Loucy (cell line): ENCODE measurements around the gene ILF3.

Experiments
- H2AFZ ChIP-seq: fragments of 200-600 bp; sonication (generic); 2 replicates; pipeline ENCODE4 v1.6.0; 2016; ENCODE audit warnings: antibody characterized with exemption, mild to moderate bottlenecking, low read length, moderate library complexity
- H3F3A ChIP-seq: fragments of 200-600 bp; 2 replicates; pipeline ENCODE4 v1.6.0; 2016; ENCODE audit warnings: antibody characterized with exemption, low read depth, mild to moderate bottlenecking
- H3K27me3 ChIP-seq: fragments of 200-600 bp; sonication (generic); 2 replicates; pipeline ENCODE4 v1.6.1; 2014; ENCODE audit warnings: low read length, mild to moderate bottlenecking; ENCODE audit not compliant: insufficient read depth, poor library complexity, severe bottlenecking
- H3K36me3 ChIP-seq: fragments of 200-600 bp; sonication (generic); 2 replicates; pipeline ENCODE4 v1.6.1; 2016; ENCODE audit warnings: low read length; ENCODE audit not compliant: insufficient read depth
- H3K4me1 ChIP-seq: fragments of 200-600 bp; sonication (generic); 2 replicates; pipeline ENCODE4 v1.5.1; 2014; ENCODE audit warnings: low read length, mild to moderate bottlenecking; ENCODE audit not compliant: insufficient read depth, poor library complexity, severe bottlenecking
- H3K4me2 ChIP-seq: fragments of 200-600 bp; sonication (generic); 2 replicates; pipeline ENCODE4 v1.6.0; 2014; ENCODE audit warnings: antibody characterized with exemption, low read length, low read depth, mild to moderate bottlenecking; ENCODE audit not compliant: poor library complexity, severe bottlenecking
- H3K4me3 ChIP-seq: fragments of 200-600 bp; sonication (generic); 2 replicates; pipeline ENCODE4 v1.5.1; 2014; ENCODE audit warnings: low read length, mild to moderate bottlenecking, mixed read lengths; ENCODE audit not compliant: poor library complexity, severe bottlenecking
- H3K79me2 ChIP-seq: fragments of 200-600 bp; sonication (generic); 2 replicates; pipeline ENCODE4 v1.6.1; 2014; ENCODE audit warnings: low read length; ENCODE audit not compliant: insufficient read depth
- H3K9ac ChIP-seq: fragments of 200-600 bp; sonication (generic); 2 replicates; pipeline ENCODE4 v1.6.0; 2014; ENCODE audit warnings: mild to moderate bottlenecking, low read depth, low read length, moderate library complexity; ENCODE audit not compliant: poor library complexity, severe bottlenecking
- H3K9me2 ChIP-seq: fragments of 200-600 bp; sonication (generic); replicated peaks from 2 replicates; pipeline ENCODE4 v1.6.1; 2016; ENCODE audit warnings: low read depth, low read length, mixed read lengths
- H3K9me3 ChIP-seq: fragments of 200-600 bp; sonication (generic); 2 replicates; pipeline ENCODE4 v1.6.1; 2014; ENCODE audit warnings: mild to moderate bottlenecking, antibody characterized with exemption, low read length, low read depth; ENCODE audit not compliant: insufficient read depth
- H4K20me1 ChIP-seq: fragments of 200-600 bp; sonication (generic); 2 replicates; pipeline ENCODE4 v1.6.0; 2014; ENCODE audit warnings: antibody characterized with exemption, low read length, mild to moderate bottlenecking; ENCODE audit not compliant: insufficient read depth, poor library complexity, severe bottlenecking
- CTCF ChIP-seq: fragments of 200-600 bp; sonication (generic); conservative IDR thresholded peaks from 2 replicates; pipeline ENCODE4 v1.5.1; 2014; ENCODE audit warnings: mild to moderate bottlenecking, antibody characterized with exemption, low read length
- EZH2phosphoT487 ChIP-seq: fragments of 200-600 bp; IDR thresholded peaks from 2 replicates; pipeline ENCODE4 v1.6.1; 2018; ENCODE audit warnings: antibody characterized with exemption, mild to moderate bottlenecking, moderate library complexity, borderline replicate concordance

Gene ILF3

GRCh38 chr19:10636304-10636972 lies 17.7 kb upstream of the ILF3 start:
- H3K36me3 ChIP-seq: peaks cover 43% of the 10 kb centered on the region; the same call in 1 of the 2 replicates
- H3K4me1 ChIP-seq: no peaks in the 10 kb centered on the region
- no peaks in the 10 kb centered on the region for H3F3A ChIP-seq
- no peaks in the 10 kb centered on the region for H3K9me3 ChIP-seq
- no peak overlapping the region for H2AFZ ChIP-seq
- no peak overlapping the region for H3K4me2 ChIP-seq
- H3K27me3 ChIP-seq: no peaks in the 10 kb centered on the region
- H3K4me3 ChIP-seq: no peak overlapping the region
- H3K9me2 ChIP-seq: no peaks in the 10 kb centered on the region
- no peaks in the 10 kb centered on the region for H3K79me2 ChIP-seq
- no peak overlapping the region for H3K9ac ChIP-seq
- no peaks in the 10 kb centered on the region for H4K20me1 ChIP-seq
- TF ChIP-seq EZH2phosphoT487 (no peak), CTCF (no peak)

- no peak overlapping the region for H3K4me2 ChIP-seq
- no peak overlapping the region for H3K9ac ChIP-seq
- no peaks in the 10 kb centered on the region for H3K79me2 ChIP-seq
- TF ChIP-seq CTCF: no peak
- TF ChIP-seq EZH2phosphoT487: no peak
- no peak overlapping the region for H2AFZ ChIP-seq
- no peaks in the 10 kb centered on the region for H3K9me2 ChIP-seq
- no peak overlapping the region for H3K4me3 ChIP-seq
- no peaks in the 10 kb centered on the region for H3K9me3 ChIP-seq
- no peaks in the 10 kb centered on the region for H3F3A ChIP-seq
- H3K36me3 ChIP-seq: peaks cover 36% of the 10 kb centered on the region; the same call in 1 of the 2 replicates
- no peaks in the 10 kb centered on the region for H4K20me1 ChIP-seq
- H3K4me1 ChIP-seq: peaks cover 3% of the 10 kb centered on the region
- H3K27me3 ChIP-seq: no peaks in the 10 kb centered on the region
Measured at GRCh38 chr19:10637894-10638293, 16.3 kb upstream of the ILF3 start.

- Histone ChIP-seq H4K20me1 (no peaks in the 10 kb centered on the region), H3K9me2 (no peaks in the 10 kb centered on the region), H3K79me2 (no peaks in the 10 kb centered on the region), H3K36me3 (peaks cover 32% of the 10 kb centered on the region; the same call in 1 of the 2 replicates), H3K4me2 (no peak overlapping the region), H3K27me3 (no peaks in the 10 kb centered on the region), H3K9me3 (no peaks in the 10 kb centered on the region), H3K9ac (no peak overlapping the region), H3K4me1 (peaks cover 21% of the 10 kb centered on the region), H2AFZ (no peak overlapping the region), H3K4me3 (no peak overlapping the region), H3F3A (no peaks in the 10 kb centered on the region)
- TF ChIP-seq CTCF (no peak), EZH2phosphoT487 (no peak)
Measured at GRCh38 chr19:10639836-10640235, 14.3 kb upstream of the ILF3 start.
